Activated CD4-positive, alpha-beta T cell treated with anti-CD3 and anti-CD28 coated beads for 48 hours (primary cell): ENCODE results near the gene SIN3B.
"Not testable (repeated sequence)": the region's sequence is repeated elsewhere in the genome, so short reads cannot be mapped to it uniquely, and the experiment has no call there.

Source experiments
- DNase-seq: peaks from one replicate; pipeline ENCODE4 v3.0.0-alpha.2; 2020

The SIN3B gene

GRCh38 chr19:16872728-16873127 is 43.5 kb downstream of the SIN3B start:
- no peak for DNase-seq

GRCh38 chr19:16873594-16873993 is 44.4 kb downstream of the SIN3B start:
- DNase-seq = no peak

DNA sequence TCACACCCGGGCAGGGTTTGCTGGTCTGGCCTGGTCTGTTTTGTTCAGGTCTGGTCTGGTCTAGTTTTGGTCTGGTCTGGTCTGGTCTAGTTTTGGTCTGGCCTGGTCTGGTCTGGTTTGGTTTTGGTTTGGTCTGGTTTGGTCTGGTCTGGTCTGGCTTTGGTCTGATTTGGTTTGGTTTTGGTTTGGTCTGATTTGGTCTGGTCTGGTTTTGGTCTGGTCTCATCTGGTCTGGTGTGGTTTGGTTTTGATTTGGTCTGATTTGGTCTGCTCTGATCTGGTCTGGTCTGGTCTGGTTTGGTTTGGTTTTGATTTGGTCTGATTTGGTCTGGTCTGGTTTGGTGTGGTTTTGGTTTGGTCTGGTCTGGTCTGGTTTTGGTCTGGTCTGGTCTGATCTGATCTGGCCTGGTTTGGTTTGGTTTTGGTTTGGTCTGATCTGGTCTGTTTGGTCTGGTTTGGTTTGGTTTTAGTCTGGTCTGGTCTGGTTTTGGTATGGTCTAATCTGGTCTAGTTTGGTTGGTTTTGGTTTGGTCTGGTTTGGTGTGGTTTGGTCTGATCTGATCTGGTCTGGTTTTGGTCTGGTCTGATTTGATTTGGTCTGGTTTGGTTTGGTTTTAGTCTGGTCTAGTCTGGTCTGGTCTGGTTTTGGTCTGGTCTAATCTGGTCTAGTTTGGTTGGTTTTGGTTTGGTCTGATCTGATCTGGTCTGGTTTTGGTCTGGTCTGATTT is 45.2 kb downstream of the SIN3B start:
- no peak for DNase-seq

DNA sequence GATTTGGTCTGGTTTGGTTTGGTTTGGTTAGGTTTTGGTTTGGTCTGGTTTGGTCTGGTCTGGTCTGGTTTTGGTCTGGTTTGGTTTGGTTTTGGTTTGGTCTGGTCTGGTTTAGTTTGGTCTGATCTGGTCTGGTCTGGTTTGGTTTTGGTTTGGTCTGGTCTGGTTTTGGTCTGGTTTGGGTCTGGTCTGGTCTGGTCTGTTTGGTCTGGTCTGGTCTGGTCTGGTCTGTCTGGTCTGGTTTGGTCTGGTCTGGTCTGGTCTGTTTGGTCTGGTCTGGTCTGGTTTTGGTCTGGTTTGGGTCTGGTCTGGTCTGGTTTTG is 45.7 kb downstream of the SIN3B start:
- not testable (repeated sequence) for DNase-seq

DNA sequence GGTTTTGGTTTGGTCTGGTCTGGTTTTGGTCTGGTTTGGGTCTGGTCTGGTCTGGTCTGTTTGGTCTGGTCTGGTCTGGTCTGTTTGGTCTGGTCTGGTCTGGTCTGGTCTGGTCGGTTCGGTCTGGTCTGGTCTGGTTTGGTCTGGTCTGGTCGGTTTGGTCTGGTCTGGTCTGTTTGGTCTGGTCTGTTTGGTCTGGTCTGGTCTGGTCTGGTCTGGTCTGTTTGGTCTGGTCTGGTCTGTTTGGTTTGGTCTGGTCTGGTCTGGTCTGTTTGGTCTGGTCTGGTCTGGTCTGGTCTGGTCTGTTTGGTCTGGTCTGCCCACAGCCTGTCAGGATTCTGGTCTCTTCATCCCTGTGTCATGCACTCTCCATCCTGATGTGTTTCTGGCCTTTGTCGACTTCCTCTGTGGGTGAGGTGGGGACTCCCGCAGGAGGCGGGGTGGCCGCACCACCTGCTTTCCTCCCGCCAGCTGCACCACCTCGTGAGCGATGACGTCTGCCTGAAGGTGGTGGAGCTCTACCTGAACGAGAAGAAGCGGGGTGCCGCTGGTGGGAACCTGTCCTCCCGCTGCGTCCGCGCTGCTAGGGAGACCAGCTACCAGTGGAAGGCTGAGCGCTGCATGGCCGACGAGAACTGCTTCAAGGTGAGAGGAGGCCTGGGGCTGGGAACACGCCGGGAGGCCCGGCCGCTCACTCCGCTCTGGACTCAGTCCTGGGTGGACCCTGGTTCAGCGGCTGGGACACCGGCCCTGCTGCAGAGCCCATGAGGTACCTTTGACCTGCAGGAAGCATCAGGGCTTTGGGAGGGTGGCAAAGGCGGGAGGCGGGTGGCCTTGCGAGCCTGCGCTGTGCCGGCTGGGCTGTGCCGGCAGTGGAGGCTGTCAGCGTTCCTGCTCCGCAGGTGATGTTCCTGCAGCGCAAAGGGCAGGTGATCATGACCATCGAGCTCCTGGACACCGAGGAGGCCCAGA is 46.7 kb downstream of the SIN3B start:
- DNase-seq = no peak

- no peak for DNase-seq
Observed at GRCh38 chr19:16876904-16877361, 47.7 kb downstream of the SIN3B start.

DNA sequence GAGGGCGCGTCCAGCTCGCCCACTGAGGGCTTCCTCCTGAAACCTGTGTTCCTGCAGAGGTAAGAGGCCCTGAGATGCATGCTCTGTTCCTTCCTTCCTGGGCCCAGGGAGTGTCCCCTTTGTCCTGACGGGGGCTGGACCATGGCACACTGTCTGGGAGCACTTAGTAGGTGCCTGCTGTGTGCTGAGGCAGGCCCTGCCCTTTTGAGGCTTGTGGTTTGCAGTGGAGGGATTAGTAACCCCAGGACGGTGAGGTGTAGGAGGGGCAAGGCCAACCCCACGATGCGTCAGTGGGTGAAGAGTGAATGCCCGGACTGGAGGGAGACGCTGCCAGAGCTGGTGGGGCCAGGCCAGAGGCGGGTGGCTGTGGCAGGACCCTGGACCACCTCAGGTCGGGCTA is 48.4 kb downstream of the SIN3B start:
- no peak for DNase-seq

DNA sequence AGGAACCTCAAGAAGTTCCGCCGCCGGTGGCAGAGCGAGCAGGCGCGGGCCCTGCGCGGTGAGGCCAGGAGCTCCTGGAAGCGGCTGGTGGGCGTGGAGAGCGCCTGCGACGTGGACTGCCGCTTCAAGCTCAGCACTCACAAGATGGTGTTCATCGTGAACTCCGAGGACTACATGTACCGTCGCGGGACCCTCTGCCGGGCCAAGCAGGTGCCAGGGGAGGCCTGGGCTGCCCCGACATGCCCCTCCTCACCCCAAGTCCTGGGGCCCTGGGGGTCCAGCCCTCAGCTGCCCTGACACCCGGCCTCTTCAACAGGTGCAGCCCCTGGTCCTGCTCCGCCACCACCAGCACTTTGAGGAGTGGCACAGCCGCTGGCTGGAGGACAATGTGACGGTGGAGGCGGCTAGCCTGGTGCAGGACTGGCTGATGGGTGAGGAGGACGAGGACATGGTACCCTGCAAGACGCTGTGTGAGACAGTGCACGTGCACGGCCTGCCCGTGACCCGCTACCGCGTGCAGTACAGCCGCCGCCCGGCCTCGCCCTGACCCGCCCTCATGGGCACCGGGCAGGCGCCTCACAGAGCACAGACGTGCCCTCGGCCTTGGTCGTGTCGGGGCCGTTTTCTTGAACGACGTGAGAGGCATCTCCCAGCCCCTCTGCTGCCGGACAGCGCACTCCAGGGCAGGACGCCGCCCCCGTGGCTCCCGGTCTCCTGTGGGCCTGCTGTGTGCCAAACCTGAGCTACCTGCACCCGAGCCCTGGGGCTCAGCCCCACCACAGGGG is 49.2 kb downstream of the SIN3B start:
- no peak for DNase-seq

- no peak for DNase-seq
Observed at GRCh38 chr19:16880884-16881554, 51.8 kb downstream of the SIN3B start.

- no peak for DNase-seq
Observed at GRCh38 chr19:16882146-16882545, 52.9 kb downstream of the SIN3B start.

DNA sequence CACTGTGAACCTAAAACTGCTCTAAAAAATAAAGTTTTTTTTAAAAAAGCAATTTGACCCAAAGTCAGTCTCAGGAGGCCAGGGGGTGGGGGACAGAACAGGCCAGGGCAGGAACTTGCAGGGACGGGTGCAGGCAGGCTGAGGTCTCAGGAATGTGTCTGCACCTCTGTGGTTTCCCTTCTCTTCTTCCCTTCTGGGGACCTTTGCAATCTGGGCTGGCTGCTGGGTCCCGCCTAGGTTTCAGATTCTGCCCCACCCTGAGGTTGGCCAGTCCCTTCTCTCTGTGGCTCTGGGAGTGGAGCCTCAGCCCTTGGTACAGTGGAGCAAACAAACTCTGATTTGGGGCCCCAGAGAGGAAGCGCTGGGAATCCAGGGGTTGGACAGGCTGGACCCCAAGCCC is 54.3 kb downstream of the SIN3B start:
- no peak for DNase-seq

- DNase-seq = no peak
Observed at GRCh38 chr19:16885166-16885565, 56.0 kb downstream of the SIN3B start.

GRCh38 chr19:16886305-16886880 is 57.2 kb downstream of the SIN3B start:
- DNase-seq = no peak

GRCh38 chr19:16887353-16888265 is 58.4 kb downstream of the SIN3B start:
- no peak for DNase-seq

GRCh38 chr19:16888629-16889365 is 59.6 kb downstream of the SIN3B start, which contains the start of gene F2RL3:
Gene F2RL3 (plus strand): TSS chr19:16888999. CDS start chr19:16889190, 191 bp downstream.
- no peak for DNase-seq

DNA sequence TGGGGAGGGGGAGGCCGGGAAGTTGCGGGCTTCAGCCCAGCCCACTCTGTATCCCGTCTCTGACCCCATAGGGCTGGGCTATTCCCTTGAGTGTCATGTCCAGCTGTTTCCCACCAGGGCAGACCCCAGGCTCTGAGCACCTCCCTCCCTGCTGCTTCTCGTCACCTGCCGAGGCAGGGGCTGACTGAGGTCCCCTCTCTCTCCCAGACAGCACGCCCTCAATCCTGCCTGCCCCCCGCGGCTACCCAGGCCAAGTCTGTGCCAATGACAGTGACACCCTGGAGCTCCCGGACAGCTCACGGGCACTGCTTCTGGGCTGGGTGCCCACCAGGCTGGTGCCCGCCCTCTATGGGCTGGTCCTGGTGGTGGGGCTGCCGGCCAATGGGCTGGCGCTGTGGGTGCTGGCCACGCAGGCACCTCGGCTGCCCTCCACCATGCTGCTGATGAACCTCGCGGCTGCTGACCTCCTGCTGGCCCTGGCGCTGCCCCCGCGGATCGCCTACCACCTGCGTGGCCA is 60.2 kb downstream of the SIN3B start:
- DNase-seq = no peak

DNA sequence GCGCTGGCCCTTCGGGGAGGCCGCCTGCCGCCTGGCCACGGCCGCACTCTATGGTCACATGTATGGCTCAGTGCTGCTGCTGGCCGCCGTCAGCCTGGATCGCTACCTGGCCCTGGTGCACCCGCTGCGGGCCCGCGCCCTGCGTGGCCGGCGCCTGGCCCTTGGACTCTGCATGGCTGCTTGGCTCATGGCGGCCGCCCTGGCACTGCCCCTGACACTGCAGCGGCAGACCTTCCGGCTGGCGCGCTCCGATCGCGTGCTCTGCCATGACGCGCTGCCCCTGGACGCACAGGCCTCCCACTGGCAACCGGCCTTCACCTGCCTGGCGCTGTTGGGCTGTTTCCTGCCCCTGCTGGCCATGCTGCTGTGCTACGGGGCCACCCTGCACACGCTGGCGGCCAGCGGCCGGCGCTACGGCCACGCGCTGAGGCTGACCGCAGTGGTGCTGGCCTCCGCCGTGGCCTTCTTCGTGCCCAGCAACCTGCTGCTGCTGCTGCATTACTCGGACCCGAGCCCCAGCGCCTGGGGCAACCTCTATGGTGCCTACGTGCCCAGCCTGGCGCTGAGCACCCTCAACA is 60.8 kb downstream of the SIN3B start:
- no peak for DNase-seq

- no peak for DNase-seq
Observed at GRCh38 chr19:16890461-16891184, 61.4 kb downstream of the SIN3B start.
